Stimulated activated naive CD8-positive, alpha-beta T cell treated with anti-CD3 and anti-CD28 coated beads, Interleukin-15, Interleukin-2, amounts not matched to agents 100 U/mL and 50 U/mL, for 24 hours (primary cell): Measurements from ENCODE around the gene UROC1.
"Not testable (repeated sequence)": the region's sequence is repeated elsewhere in the genome, so short reads cannot be mapped to it uniquely, and the experiment has no call there.

Source experiments
- ATAC-seq: fragments of 150-1000 bp; cut with Tn5 transposase; one replicate; pipeline ENCODE4 v1.10.0; 2021
- DNase-seq: peaks from one replicate; pipeline ENCODE4 v3.0.0; 2021

UROC1 gene

DNA sequence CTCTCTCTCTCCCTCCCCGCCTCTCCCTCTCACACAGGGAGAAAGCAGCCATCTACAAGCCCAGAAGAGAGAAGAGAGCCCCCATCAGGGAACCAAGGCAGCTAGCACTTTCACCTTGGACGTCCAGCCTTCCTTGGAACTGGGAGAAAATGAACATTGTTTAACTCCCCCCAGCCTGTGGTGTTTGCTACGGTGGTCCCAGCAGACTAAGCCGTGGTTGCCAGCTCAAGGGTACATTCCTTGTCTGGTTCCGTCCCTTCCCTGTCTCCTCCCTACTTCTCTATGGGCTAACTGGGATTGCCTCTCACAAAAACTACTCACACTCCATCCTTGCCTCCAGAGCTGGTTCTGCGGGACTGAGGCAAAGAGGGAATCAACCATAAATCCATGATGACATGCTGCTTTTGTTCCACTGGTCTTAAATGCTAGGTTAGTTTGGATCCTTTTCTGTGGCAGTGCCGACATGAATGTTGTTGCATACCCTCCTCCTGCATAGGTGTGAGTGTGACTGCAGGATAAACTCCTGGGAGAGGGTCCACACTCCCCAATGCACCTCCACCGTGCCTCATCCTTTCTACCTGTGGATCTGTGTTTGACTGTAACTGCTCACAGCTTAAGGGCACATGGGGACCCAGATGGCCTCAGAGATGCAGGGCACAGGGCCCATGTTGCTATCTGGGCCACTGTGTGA lies 29.1 kb upstream of the UROC1 start:
- DNase-seq, result no peak
- ATAC-seq, result no peak

GRCh38 chr3:126546013-126546412 lies 28.4 kb upstream of the UROC1 start:
- DNase-seq, result no peak
- ATAC-seq, result no peak

DNA sequence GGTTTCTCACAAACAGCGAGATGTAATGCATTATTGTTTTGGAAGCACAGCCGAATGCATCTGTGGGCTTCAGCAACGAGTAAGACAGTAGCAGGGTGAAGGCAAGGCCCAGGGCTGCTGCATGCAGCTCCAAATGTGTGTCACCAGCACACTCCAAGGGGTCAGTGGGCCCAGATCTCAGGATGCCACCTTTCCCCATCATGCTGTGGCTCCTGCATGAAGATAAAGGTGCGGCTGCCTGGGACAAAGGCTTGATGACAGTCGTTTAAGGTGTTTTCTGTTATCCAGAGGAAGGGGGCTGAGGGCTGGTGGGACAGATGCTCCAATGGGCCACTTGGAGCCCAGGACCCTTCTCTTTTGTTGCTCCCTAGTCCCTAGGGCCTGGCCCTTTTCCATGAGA lies 28.0 kb upstream of the UROC1 start:
- DNase-seq (no peak), ATAC-seq (no peak)

DNA sequence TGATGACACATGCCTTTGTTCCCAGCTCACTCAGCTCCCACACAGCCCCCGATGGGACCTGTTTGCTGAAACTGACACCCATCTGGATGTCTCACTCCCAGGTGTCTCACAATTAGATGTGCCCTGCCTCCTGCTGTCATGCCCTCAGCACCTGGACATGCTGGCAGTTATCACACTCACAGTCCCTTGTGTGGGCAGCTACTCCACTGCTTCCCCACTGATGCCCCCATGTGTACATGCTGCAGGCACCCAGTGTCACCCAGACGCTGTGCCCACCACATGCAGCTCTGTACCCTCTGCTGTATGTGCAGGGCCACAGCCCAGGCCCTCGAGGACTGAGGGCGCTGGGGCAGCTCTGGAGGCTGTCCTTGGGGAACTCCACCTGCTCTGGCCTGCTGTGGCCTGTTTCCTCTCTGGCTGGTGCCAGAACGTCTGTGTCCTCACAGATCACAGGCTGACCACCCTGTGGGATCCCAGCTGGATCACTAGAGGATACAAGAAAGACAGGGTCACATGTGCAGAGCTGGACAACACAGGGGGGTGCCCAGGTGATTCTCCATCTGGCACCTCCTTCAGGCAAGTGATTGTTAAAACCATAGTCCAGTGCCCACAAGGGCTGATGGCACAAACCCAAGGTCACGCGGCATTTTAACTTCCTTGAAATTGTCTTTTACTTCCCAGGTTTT lies 27.2 kb upstream of the UROC1 start:
- DNase-seq, result no peak
- ATAC-seq, result no peak

GRCh38 chr3:126543457-126544061 lies 26.0 kb upstream of the UROC1 start:
- ATAC-seq (no peak), DNase-seq (no peak)

DNA sequence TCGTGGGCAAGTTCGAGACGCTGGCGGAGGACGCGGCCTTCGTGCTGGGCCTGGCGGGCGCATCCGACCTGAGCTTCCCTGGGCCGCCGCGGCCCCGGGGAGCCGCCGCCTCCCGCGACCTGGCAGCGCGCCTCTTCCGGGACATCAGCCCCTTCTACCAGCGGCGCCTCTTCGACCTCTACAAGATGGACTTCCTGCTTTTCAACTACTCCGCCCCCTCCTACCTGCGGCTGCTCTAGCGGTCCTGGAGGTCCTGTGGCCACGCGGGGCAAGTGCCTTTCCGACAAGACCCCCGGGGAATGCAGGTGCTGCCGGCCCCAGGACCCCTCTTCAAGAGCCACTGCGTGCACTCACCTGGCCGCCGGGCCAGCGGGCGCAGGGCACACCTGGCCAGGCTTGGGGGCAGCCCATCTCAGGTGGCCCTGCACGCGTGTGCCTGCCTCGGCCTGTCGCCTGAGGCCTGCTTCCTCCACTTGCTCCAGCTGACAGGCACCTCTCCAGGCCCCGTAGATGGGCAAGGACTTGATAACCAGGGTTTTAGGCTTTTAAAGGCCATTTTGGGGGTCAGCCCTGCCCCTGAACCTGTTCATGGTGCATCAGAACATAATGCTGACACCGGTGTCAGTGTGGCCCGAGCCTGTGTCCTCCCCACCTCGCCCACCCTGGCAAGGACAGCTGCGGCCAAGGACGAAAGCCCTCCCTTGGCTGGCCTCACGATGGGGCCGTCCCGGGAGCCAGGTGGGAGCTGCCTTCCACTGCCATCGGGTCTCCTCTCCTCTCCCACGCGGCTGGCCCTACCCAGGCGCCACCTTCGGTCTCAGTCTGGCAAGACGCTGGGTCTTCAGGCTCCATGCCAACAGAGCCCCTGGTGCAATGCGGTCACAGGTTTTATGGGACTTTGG lies 25.0 kb upstream of the UROC1 start:
- ATAC-seq (no peak), DNase-seq (no peak)

DNA sequence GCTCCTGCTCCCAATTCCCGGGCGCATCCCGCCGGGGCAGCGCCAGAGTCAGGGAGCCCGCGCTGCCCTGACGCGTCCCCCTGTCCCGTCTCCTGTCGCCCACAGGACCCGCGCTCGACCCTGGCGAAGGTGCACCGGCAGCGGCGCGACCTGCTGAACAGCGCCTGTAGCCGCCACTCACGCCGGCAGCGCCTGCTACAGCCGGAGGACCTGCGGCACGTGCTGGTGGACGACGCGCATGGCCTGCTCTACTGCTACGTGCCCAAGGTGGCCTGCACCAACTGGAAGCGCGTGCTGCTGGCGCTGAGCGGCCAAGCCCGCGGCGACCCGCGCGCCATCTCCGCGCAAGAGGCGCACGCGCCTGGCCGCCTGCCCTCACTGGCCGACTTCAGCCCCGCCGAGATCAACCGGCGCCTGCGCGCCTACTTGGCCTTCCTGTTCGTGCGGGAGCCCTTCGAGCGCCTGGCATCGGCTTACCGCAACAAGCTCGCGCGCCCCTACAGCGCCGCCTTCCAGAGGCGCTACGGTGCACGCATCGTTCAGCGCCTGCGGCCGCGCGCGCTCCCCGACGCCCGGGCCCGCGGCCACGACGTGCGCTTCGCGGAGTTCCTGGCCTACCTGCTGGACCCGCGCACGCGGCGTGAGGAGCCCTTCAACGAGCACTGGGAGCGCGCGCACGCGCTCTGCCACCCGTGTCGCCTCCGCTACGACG lies 24.2 kb upstream of the UROC1 start:
- ATAC-seq, result no peak

GRCh38 chr3:126540951-126541627 lies 23.5 kb upstream of the UROC1 start:
- ATAC-seq (no peak), DNase-seq (no peak)

More for the DNA sequence above, 24.2 kb upstream of the UROC1 start:
- DNase-seq, result no peak

- DNase-seq (no peak), ATAC-seq (no peak)
Observed at GRCh38 chr3:126540342-126540849, 22.8 kb upstream of the UROC1 start.

GRCh38 chr3:126539558-126540250 lies 22.1 kb upstream of the UROC1 start:
- no peak for DNase-seq
- ATAC-seq, result no peak

DNA sequence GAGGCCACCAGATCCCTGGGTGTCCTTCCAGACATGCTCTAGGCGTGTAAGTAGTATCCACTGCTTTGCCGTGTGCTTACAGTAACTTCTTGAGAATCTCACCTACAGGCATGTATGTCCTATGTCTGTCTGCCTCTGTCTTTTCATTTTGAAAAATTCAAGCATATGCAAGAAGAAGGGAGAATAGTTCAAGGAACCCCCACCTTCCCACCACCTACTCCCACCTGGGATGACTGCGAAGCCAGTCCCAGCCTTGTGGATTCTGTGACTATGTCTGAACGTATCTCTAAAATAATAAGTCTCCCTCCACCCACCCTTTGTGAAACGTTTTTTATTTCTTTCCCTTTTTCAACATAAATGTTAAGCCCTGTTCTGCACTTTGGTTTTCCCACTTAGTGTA lies 21.4 kb upstream of the UROC1 start:
- ATAC-seq (no peak), DNase-seq (no peak)

- DNase-seq (no peak), ATAC-seq (no peak)
Observed at GRCh38 chr3:126538316-126538715, 20.7 kb upstream of the UROC1 start.

- ATAC-seq (no peak), DNase-seq (no peak)
Observed at GRCh38 chr3:126537730-126538281, 20.2 kb upstream of the UROC1 start.

GRCh38 chr3:126537116-126537729 lies 19.6 kb upstream of the UROC1 start:
- DNase-seq (no peak), ATAC-seq (no peak)

GRCh38 chr3:126536126-126536525 lies 18.6 kb upstream of the UROC1 start:
- ATAC-seq, result no peak
- DNase-seq, result no peak

DNA sequence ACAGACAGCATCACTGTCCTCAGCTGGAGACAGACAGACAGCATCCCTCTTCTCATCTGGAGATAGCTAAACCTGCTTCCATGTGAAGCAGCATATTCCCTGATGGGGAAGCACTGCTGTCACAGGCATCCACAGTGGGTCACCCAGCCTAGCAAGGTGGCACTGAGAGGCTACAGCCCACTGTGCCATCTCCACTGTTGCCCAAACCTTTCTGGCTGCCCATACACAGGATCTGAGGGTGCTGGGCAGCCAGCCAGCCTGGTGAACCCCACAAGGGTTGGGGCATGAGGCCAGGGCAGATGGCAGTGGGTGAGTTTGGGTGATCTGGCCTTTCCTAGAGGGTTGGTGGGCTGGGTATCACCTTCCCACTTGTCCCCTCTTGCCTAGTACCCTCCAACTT lies 18.1 kb upstream of the UROC1 start:
- no peak for ATAC-seq

DNA sequence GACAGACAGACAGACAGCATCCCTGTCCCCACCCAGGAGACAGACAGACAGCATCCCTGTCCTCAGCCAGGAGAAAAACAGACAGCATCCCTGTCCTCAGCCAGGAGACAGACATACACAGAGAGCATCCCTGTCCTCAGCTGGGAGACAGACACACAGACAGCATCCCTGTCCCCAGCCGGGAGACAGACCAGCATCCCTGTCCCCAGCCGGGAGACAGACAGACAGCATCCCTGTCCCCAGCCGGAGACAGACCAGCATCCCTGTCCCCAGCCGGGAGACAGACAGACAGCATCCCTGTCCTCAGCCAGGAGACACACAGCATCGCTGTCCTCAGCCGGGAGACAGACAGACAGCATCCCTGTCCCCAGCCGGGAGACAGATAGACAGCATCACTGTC lies 17.1 kb upstream of the UROC1 start:
- not testable (repeated sequence) for DNase-seq, ATAC-seq

More for the DNA sequence above, 18.1 kb upstream of the UROC1 start:
- DNase-seq, result no peak

GRCh38 chr3:126533506-126533905 lies 15.9 kb upstream of the UROC1 start:
- ATAC-seq (no peak), DNase-seq (no peak)

- DNase-seq, result no peak
- ATAC-seq, result no peak
Observed at GRCh38 chr3:126531051-126531330, 13.4 kb upstream of the UROC1 start.
